ENCODE results near the gene PIGA.
A peak's percentile ranks its signal among the peaks of the same experiment; 100 is the strongest.

PIGA gene

DNA sequence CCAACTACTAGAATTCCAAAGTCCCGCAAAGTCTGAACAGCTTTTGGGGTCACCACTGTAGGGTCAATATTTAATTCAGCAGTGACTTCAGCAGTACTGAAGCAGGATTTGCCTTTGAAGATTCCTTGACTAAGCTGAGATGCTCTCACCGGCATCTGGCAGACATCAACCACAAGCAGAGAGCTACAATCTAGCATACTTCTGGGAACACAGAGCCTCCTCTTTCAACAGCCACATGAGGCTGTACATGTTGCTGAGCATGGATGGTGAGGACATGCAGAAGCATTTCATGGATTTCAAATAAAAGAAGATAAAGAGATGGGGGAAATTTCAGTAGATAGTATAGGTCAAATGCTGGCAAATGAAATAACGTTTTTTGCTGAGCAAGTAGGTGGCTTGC lies 13.3 kb downstream of the PIGA start:
- no peak overlapping the region; the same call in 1 of the 2 replicates for H3K27ac ChIP-seq
- TF ChIP-seq CTCF (IDR thresholded peaks at IDR 0.05) (no peak), ZFX (IDR thresholded peaks at IDR 0.05; ENCODE audit: borderline replicate concordance) (no peak)

GRCh38 chrX:15321447-15321846 lies 13.9 kb downstream of the PIGA start:
- no peak overlapping the region for H3K27ac ChIP-seq
- TF ChIP-seq CTCF (IDR thresholded peaks at IDR 0.05), result no peak
- no peak for TF ChIP-seq ZFX (IDR thresholded peaks at IDR 0.05; ENCODE audit: borderline replicate concordance)

GRCh38 chrX:15320297-15320696 lies 15.0 kb downstream of the PIGA start:
- TF ChIP-seq ZFX (IDR thresholded peaks at IDR 0.05; ENCODE audit: borderline replicate concordance) (no peak), CTCF (IDR thresholded peaks at IDR 0.05) (no peak)
- H3K27ac ChIP-seq, result no peak overlapping the region

- no peak overlapping the region for H3K27ac ChIP-seq
- TF ChIP-seq ZFX (IDR thresholded peaks at IDR 0.05; ENCODE audit: borderline replicate concordance) (no peak), CTCF (IDR thresholded peaks at IDR 0.05) (no peak)
Measured at GRCh38 chrX:15319075-15319474, 16.2 kb downstream of the PIGA start.

GRCh38 chrX:15315509-15315908 lies 19.8 kb downstream of the PIGA start, which contains the start of gene ASB11:
Gene ASB11, minus strand, starts transcription at chrX:15315640. Its CDS starts 35 bp downstream, at chrX:15315605.
- H3K27ac ChIP-seq, result peak within 1 kb of the TSS; percentile 34; the same call in 1 of the 2 replicates
- TF ChIP-seq CTCF (IDR thresholded peaks at IDR 0.05), result no peak
- TF ChIP-seq ZFX (IDR thresholded peaks at IDR 0.05; ENCODE audit: borderline replicate concordance), result no peak

DNA sequence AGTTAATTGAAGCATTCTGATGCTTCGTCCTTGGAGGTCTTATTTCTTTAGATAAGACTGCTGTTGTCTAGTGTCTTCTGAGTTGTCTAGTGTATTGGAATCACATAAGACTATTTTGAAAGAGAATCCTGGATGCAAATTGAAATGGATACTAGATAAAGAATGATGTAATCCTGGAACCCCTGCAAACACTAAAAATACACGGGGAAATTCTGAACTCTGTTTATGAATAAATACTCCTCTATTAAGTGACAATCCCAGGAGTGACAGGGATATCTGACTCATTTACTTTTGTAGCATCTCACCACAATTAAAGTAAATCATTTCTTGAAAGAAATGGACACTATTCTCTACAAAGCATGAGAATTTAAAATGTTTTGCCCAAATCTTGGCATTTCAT lies 20.9 kb downstream of the PIGA start:
- H3K27ac ChIP-seq, result no peak overlapping the region
- TF ChIP-seq ZFX (IDR thresholded peaks at IDR 0.05; ENCODE audit: borderline replicate concordance) (no peak), CTCF (IDR thresholded peaks at IDR 0.05) (no peak)

DNA sequence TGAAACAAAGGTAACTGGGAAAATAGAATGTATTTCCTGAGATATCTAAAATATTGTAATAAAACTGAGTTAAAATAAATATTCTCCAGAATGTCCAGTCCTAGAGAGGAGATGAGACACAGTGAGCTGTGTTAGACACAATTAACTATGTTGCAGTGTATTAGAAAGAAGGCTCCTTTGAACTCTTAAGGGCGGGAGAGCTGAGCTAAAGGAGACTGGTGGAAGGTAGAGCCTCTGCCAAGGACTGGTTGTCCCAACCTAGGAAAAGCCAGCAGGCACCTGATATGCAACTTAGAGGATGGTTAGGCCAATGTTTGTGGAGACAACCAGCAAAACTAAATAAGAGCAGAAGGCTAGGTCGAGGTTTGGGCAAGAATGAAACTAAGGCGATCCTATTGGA lies 24.2 kb downstream of the PIGA start:
- TF ChIP-seq CTCF (IDR thresholded peaks at IDR 0.05) (no peak), ZFX (IDR thresholded peaks at IDR 0.05; ENCODE audit: borderline replicate concordance) (no peak)
- peak overlapping the region; percentile 92 for H3K27ac ChIP-seq

All from 22Rv1 (cell line).